HG02571 (cell line): Measurements from ENCODE around the gene GAS7.

Source experiments
- ATAC-seq: cut with Tn5 transposase; IDR thresholded peaks from one replicate; pipeline ENCODE4 v1.9.1; 2021; ENCODE audit warnings: mild to moderate bottlenecking, moderate library complexity; ENCODE audit not compliant: unreplicated experiment

The GAS7 gene

DNA sequence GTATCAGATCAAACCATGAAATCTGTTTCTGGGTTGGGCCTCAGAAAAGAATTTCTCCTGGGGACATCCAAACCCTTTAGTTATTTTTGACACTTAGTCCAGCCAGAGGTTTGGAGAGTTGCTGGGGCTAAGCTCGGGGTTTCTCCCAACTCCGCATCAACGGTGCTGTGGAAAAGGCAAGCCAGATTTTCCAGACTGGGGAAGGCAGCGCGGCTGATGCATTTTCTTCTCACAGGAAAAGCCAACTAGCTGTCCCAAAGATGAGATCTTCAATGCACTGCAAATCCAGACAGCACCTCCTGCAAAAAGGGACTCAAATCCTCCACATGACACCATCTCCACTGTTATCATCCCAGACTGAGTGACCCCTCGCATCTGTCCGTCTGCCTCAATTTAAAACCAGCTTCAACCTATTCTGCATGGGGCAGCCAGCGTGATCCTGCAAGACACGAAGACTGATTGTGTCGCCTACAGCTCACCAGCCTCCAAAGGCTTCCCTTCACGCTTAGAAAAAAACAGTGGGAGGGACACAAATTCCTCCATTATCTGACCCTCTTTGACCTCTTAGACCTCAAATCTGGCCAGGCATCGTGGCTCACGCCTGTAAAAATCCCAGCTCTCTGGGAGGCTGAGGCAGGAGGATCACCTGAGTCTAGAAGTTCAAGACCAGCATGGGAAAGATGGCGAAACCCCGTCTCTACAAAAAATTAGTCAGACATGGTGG lies 62.0 kb downstream of the GAS7 start:
- no peak for ATAC-seq

DNA sequence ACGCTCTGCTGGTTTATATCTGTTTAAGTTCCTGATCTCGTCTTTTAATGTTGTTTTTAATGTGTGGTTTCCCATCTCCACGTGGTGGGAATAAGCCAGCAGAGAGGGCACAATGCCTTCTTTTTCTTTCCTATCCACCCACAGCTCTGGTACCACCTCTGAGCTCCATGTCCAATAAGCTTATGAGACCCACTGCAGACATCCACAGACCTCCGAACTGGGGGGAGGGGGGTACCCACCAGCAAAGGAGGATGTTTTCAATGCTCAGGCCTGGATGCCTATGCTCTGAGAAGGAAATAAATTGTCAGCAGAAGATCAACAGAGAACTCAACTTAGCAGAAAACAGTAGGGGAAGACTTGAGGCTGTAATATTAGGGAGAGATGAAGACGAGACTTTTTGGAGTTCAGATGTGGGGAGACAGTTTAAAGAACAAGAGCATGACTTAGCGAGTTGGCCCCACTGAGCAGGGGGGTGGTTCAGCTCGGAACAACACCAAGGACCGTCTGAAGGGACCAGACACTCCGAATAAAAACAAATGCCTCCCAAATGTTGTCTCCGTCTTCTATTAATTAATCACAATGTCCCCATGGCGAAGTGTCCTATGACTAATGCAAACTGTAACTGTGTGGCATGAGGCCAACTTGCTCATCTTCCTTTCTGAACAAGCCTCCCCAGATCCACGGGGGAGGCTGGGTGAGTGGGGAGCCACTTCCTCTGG lies 62.7 kb downstream of the GAS7 start:
- no peak for ATAC-seq

DNA sequence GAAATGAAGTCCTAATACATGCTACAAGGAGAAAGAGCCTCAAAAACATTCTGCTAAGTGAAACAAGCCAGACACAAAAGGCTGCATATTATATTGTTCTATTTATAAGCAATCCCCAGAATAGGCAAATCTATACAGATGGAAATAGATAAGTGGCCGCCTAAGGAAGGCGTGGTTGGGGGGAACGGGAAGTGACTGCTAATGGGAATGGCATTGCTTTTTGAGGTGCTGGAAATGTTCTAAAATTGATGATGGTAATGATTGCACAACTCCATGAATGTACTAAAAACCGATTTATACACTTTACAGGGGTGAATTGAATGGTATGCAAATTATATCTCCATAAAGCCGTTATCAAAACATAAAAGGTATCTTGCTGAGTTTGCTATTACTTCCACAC lies 67.7 kb downstream of the GAS7 start:
- ATAC-seq = no peak

DNA sequence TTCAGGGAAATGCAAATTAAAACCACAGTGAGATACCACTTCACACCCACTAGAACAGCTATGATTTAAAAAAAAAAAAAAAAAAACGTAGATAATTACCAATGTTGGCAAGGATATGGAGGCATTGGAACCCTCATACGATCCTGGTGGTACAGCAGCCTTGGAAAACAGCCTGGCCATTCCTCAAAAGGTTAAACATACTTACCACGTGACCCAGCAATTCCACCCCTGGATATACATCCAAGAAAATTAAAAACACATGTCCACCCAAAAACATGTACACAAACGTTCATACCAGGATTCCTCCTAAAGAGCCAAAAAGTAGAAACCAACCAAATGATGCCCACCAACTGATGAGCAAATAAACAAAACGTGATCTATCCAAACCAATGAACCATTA lies 68.1 kb downstream of the GAS7 start:
- no peak for ATAC-seq

DNA sequence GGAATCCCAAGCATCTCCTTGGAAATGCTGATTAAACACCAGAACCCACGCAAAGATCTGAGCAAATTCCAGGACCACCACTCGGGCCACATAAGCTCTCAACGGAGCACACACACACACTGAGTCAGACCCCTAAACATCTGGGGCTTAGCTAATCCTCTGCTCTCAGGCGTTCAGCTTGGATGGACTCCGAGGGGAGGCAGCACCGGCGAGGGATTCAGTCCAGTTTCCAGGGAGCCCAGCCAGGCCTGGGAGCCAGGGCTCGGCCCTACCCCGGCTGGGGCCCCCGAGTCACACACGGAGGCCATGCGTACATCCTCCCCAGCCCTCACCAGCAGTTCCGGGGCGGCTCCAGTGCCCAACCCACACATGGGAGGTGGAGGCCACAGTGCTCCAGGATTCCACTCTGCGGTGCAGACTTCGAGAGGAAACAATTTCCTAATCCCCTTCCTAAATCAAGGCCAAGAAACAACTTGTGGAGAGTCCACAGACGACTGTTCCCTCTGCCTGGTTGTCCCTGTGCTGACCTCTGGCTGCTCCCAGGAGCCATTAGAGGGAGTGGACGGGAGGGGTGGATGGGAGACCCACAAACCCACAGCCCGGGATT lies 70.5 kb downstream of the GAS7 start:
- ATAC-seq = no peak

DNA sequence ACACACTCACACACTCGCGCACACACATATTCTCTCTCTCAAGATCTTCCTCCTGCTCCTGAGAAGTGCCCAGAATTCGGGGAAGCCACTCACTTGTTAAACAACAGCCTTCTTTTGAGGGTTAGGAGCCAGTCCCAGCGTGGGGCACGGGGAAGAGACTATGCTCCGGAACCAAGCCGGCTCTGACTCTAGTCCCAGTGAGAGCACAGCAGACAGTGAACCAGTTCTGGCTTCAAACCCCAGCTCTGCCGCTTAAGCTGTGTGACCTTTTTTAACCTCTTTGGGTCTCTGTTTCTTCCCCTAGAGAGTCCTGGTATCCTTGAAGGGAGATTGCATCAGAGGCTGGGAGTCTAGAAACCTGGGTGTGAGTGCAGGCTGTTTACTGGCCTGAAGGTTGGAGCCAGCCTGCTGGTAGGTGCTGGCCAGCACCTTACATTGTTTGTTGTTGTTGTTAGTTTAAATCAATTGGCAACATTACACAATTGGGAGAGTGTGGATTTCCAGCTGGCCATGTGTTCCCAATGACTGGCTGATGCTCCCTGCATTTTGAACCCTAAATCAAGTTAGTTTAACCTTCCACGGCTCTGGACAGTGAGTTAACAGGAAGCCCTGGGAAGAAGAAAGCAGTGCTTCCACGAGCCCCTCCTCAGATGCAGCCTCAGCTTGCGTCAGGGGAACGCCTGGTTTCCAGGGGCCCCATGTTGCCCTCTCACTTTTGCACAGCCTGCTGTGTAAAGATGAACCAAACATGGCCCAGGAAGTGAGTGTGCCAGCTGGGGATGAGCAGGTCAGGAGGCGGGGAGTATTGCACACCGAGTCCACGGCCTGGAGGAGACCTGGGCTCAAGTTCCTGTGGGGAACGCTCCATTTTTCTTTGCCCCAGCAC lies 71.5 kb downstream of the GAS7 start:
- no peak for ATAC-seq

DNA sequence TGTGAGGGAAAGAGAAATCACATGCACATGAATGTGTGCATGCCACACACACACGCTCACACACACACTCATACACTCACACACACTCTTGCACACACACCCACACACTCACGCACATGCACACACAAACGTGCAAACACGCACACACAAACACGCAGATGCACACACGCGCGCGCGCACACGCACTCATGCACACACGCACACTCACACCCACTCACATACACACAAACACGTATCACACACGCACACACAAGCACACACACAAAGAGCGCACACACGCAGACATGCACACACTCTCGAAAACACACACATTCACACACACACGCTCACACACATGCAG lies 72.2 kb downstream of the GAS7 start:
- ATAC-seq = no peak

DNA sequence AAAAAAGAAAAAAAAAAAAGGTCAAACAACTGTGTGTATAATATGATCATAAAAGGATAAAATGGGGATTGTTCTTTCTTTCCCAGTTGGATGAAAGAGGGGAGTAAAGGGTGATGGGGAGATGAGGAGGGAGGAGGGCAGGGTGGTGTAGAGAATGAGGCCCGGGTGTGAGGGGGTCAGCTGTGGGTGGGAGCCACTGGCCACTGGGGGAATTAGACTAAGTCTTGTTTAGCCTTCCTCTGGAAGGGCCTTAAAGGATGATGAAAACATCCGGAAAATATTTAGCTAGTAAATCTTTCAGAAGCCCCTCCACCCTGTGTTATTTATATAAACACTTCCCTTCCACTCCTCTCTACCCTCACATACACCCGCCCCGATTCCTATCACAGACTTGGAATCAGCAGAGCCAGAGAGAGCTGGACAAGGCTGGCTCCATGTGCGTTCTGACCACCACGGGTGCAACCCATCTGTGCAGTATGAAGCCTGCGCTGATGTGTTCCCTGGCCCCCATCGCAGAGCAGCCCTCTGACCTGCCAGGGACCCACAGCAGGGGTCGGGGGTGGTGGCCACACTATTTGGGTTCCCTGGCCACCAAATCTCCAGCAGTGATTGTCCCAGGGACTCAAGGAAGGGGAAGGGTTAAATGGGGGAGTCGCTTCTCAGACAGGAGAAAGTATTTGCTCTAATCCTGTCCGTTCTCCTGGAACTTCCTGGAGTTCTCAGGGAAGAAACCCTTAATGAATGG lies 72.7 kb downstream of the GAS7 start:
- ATAC-seq = no peak

DNA sequence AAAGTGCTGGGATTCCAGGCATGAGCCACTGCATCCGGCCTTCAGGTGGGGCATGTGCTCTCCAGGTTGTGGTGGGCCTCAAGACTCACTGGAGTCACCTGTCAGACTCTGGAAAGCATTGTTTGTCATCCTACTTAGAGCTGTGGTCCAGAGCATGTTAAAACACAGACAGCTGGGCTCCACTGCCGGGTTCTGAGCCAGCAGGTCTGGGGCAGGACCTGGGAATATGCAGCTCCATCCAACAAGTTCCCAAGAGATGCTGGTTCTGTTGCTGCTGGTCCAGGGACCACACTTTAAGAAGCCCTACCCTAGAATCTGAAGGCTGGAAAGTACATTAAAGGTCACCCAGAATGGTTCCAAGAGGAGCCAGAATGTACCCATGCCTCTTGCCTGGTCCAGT lies 75.3 kb downstream of the GAS7 start:
- no peak for ATAC-seq

DNA sequence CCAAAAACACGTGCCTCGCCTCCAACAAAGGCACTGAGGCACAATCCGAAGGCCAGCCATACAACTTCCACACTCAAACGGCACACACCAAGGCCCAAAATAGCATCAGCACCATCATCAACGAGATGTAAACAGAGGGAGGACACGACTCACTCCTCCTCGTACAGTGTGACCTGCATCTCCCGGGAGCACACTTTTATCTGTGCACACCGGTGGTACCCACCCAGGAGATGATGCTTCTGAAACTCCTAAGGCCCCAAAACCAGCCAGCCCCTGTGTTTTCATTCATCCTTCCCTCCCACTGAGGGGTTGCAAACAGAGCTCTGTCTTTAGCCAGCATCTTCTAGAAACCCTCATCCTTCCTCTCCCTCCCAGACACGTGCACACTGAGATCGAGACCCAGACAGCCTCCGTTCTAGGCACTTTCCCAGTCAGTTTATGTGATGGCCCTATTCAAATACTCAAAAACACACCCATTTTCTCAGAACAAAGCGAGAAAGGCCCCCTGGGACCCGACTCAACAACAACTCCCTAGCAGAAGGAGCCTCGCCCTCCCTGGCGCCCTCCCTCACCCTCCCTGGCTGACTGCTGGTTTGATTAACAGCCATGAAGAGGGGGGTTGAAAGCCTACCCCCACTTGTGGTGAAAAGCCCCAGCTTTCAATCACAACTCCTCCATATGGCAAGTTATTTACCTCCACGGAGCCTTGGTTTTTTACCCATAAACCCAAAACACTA lies 76.3 kb downstream of the GAS7 start:
- ATAC-seq = no peak

DNA sequence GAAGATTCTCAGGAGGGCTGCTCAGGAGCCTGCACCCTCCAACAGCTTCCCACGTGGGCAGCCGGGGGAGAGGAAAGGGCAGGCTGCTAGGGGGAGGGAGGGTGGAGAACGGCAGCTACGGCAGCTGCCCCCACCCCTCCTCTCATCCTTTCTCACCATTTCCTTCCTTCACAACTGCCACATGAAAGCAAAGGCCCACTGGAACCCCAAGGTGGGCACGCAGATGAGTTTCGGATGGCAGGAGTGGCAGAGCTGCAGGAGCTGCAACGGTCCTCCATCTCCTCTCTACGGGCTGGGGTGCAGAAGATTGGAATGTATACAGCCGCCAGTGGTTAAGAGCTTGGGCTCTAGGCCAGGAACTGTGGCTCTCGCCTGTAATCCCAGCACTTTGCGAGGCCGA lies 77.7 kb downstream of the GAS7 start:
- no peak for ATAC-seq

DNA sequence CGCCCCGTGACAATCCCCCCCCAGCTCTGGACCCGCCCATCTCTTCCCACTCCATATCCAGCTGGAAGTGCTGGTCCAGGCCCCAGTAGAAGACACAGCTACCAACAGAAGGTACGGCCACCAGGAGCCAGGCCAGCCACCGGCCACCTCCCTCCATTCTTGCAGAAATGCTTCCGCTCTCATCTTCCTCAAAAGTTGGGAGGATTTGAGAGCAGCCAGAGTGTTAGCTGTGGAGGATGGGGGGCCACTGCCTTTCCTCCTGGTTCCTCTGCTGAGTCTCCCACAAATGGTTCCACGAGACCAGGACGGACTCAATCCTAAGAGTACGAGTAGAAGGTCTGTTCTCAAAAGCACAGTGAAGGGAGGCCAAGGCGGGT lies 78.3 kb downstream of the GAS7 start:
- no peak for ATAC-seq

DNA sequence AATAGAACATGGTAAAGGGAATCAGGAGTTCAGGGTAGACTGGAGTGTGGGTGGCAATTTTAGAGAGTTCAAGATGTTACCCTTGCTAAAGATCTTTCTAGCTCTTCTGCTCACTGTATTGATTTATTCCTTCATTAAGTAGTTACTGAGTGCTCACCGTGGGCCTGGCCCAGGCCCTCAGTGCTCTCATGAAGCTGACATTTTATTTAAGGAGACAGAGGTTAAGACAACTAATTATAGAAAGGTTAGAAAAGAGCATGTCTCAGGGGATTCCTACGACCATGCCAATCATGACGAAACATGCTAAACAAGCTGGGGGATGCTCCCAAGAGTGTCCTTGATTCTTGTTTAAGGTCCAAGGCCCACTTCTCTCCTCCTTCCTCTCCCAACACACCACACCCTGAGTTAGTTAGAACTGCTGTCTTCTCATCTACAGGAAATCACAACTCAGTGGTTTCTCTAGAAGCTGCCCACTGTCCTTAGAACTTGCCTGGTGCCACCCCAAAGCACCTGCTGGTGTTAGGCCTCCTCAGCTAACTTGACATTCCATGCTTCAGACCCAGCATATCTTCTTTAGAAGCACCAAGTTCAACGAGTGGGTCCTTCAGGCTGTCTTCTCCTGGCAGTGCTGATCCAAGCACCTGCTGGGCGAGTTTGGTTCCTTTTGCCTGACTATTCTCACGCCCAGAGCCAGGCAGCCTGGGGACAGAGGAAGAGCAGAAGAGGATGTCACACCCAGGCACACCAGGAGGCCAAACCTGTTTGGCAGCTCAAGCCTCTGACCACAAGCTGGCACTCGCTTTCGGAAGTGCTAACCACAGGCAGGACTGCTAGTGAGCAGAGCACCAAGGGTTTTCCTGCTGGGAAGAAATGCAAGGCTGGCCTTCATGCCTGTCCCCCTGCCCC lies 79.0 kb downstream of the GAS7 start:
- ATAC-seq = no peak

DNA sequence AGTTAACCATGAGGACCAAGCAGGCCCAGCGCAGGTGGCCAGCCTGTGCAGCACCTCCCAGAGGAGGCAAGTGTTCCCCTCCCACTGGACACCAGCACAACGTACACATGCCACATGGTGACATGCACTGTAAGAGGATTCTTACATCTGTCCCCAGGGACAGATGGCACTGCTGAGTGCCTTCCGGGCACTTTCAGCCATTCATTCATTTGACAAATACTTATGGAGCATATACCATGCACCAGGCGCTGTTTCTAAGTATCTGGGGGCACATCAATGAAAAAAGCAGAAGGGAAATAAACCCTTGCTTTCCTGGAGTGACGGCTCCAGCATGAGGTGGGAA lies 79.6 kb downstream of the GAS7 start:
- ATAC-seq = no peak

DNA sequence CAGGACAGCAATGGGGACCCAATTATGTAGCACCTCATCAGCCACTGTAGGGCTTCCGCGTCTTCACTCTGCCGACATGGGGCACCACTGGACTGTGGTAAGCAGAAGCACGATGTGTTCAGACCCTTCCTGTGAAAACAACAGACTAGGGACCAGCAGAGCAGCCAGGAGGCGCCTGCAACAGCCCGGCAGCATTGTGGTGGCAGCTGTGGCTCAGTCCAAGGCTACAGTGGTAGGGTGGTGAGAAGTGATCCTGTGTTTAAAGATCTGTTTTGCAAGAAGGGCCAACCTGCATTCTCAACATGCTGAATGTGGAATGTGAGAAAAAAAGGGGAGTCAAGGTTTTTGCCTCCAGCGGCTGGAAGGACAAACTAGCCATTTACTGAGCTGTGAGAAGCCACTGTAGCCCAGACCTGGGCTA lies 80.8 kb downstream of the GAS7 start:
- no peak for ATAC-seq

DNA sequence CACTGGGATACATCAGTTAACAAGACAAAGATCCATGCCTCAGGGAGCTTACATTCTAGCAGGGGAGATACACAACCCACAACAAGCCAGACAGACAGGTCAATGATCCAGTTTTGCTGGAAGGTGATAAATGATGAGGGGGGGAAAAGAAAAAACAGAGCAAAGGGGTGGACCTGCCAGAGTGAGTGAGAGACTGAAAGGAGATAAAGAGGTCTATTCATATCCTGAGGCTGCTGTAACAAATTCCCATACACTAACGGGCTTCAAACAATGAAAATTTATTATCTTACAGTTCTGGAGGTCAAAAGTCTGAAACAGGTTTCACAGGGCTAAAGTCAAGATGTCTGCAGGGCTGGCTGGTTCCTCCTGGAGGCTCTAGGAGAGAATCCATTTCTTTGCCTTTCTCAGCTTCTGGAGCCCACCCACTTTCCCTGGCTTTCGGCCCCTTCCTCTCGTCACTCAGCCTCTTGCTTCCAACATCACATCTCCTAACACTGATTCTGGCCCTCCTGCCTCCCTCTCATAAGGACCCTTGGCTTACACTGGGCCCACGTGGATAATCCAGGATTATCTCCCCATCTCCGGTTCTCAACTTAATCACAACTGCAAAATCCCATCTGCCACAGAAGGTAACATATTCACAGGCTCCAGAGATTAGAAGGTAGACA lies 81.5 kb downstream of the GAS7 start:
- ATAC-seq = no peak

DNA sequence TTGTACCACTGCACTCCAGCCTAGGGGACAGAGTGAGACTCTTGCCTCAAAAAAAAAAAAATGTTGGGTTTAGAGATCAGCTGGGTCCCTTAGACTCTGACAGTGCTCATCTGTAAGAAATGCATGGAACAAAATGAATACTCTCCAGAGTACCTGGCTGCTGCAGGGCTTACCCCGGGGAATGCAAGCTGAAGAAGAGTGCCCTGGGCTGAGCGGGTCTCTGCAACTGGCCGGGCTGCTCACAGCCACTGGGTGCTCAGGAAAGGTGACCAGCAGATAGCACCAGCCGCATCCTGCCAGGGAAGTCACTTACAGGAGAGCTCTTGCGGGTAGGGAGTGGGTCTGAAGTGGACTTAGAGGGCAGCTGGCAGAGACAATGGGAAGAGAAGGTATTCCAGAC lies 82.1 kb downstream of the GAS7 start:
- no peak for ATAC-seq

DNA sequence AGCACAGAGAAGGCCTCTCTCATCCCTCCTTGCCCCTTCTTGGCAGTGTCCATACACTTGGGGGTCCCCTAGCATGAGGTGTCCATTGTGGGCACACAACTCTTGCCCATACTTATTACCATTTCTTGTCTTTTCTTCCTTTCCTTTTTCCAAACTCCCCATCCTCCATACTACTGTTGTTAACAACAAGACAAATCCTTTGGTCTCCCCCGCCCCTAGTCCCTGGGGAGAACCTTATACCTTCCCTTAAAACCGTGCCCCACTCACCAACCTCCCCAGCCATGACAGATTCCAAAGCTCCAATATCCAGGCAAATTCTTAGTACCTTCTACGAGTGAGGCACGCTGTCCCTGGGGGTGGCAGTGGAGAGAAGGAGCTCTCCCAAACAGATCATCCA lies 82.9 kb downstream of the GAS7 start:
- ATAC-seq = no peak
